GF-D8 (cell line): ENCODE data around the gene LMO3.
"Not testable (repeated sequence)": the region's sequence is repeated elsewhere in the genome, so short reads cannot be mapped to it uniquely, and the experiment has no call there.

ENCODE experiments used
- DNase-seq: peaks from one replicate; lab custom pipeline; 2025; lab: John Stamatoyannopoulos, UW

Gene LMO3

DNA sequence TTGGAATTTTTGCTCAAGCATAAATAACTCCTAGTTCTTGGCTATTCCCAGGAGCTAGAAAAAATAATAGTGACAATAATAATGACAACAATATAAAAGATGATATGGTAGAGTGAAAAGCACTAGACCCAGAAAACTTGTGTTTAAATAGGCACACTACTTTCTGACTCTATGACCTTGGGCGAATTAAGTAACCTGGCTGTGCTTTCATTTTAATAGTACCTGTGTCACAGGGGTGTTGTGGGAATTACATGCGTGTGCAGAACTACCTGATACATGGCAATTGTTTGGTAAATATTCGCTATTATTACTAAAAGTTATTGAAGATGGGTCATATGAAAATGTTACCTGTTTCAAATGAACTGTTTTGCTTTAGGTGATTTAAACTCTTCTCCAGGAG lies 60.1 kb downstream of the LMO3 start:
- DNase-seq = no peak

DNA sequence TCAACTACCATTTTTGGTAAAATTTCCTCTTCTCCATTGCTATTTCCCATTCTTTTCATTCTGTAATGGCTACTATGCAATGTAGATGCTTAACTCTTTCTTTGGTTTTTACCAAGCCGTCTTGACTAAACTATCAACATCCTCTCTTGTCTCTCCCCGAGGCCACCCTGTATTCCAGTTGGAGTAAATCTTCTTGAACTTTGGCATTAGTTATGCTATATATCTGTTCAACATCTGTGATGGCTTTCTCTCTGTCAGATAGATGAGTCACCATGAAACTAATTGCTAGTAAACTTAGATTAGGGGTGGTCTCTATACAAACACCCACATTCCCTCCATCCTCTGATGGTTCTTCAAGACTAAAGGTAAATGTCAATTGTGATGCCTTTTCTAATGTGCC lies 63.4 kb downstream of the LMO3 start:
- DNase-seq = no peak

DNA sequence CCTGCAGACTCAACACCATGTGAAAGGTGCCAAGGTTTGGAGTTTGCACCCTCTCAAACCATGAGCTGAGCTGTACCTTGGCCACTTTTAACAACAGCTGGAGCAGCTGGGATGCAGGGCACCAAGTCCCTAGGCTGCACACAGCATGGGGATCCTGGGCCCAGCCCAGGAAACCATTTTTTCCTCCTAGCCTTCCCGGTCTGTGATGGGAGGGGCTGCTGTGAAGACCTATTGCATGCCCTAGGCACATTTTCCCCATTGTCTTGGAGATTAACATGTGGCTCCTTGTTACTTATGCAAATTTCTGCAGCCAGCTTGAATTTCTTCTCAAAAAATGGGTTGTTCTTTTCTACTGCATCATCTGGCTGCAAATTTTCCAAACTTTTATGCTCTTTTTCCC lies 68.3 kb downstream of the LMO3 start:
- DNase-seq = not testable (repeated sequence)

DNA sequence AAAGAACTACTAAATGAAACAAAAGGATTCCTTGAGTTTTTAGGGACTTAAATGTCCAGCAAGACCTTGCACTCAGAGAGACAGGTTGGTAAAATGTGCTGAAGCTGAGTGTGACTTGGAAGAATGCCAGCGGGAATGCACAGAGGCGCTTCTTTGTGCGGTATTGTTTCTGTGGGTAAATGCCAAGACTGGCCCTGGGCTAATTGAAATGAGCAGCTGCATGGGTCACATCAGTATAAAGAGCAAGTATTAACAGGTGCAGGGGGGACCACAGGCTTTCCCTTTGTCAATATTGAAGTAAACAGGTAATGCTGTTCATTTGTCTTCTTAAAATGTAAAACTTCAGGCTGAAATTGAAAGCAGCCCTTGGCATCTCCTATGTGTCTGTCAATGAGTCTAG lies 74.3 kb downstream of the LMO3 start:
- no peak for DNase-seq

DNA sequence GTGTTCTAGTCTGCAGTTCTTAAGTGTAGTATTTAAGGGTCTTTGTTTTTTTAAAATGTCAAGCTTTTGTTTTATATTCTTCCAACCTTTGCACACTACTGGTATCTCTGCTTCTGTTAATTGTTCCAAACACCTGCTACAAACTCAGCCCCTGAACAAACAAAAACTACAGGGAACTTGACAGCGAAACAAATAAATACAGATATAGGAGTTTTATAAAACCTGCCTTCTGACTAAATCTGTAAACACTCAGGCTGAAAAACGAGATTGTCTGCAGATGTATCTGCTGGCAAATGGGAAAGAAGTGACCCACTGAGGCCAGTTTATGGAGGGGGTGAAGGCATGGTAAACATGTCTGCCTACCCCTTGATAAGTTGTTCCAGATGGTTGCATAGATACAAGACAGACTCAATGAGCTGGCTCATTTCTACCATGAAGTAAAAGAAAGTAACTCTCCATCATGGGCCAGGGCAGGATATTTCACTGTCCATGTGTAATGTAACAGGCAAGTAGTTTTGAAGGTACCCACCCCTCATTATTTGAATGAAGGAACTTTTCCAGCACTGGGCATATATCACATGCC lies 75.6 kb downstream of the LMO3 start:
- DNase-seq = no peak

DNA sequence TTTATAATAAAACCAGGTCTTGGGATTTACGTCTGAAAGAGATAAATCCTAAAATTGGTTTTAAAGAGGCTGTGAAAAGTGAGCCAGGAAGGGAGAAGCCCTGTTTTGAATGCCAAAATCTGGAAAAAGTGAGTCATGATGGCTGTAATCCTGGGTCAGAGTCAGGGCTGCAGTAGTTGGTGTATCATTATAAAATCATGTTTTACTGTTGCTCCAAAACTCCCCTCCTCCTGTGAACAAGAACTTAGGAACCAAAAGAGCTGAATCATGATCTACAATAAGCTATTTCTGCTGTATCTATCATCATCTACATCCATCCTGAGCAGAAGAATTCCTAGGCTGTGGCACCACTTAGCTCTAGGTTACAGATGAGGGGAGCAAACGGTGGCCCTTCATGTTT lies 79.3 kb downstream of the LMO3 start:
- DNase-seq = no peak

DNA sequence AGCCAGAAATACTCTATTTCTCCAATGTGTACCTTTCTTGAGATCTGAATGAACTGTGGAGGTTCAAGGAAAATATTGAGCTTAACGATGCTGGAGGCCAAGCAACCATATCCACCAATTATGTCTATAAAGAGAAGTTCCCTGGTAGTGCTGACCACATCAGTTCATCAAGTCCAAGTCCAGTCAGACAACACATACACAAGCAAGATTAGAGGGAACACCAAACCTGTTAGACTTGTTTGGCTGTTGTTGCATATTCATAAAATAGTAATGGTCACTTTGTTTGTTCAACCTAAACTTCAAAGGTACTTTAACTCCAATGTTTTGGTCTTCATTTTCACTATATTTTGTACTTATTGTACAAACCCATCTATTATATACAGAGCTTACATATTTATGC lies 81.6 kb downstream of the LMO3 start:
- DNase-seq = no peak

DNA sequence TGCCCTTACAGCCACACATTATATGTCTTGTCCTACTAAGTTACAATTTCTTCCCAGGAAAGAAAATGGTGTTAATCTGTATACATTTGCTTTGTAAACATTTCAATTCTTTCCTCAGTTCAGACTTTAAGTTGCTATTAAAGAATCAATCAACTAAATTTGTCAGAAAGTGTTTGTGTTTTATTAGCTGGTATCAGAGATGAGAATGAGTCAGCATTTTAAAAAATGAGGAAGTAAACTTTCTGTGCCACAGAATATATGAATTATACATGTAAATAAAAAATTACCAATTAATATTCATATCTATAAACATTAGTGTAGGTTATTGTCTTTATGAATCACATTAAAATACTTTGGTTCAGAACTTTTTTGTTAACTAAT lies 82.0 kb downstream of the LMO3 start:
- DNase-seq = no peak

DNA sequence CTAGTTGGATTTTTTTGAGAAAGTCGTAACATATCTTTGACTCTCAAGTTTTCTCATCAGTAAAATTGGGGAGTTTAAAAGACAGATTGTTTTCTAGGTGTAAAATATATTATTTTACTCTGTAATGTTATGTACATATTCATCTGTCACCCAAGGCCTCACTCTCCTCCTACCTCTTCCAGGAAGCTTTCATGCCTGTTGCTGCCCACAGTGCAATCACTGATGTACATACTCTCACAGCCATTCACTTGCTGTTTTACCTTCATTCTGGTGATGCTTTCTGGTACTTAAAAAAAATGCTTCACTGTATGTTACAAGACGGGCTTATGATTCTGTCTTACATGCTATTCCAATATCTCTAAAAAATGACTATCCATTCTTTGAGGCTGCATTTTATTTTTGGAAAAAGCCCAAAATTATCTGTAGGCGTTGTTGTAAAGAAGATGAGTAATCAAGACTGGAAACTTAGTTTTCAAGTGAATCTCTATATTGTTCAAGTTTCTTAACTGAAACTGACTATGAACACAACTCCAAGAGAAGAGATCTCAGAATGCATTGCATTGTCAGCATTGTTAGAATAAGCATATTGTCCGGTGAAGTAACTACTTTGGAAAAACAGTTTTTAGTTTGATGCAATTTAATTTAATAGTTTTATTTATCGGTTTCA lies 82.5 kb downstream of the LMO3 start:
- DNase-seq = no peak

DNA sequence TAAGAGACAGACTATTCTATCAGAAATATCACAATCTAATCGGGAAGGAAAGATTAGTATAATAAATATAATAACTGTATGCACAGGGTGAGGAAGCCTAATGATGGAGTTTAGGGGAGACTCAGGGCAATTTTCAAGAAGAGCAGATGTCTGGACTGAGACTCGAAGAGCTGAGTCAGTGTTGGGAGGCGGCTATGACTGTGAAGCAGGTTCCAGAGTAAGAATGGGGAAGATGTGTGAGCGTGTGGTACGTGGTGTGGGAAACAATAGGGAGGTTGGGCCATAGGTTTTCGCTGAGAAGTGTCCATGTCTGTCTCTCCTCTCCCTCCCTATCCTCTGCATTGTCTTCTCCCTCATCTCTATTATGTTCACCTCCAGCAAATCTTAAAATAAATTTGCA lies 85.6 kb downstream of the LMO3 start:
- DNase-seq = no peak

DNA sequence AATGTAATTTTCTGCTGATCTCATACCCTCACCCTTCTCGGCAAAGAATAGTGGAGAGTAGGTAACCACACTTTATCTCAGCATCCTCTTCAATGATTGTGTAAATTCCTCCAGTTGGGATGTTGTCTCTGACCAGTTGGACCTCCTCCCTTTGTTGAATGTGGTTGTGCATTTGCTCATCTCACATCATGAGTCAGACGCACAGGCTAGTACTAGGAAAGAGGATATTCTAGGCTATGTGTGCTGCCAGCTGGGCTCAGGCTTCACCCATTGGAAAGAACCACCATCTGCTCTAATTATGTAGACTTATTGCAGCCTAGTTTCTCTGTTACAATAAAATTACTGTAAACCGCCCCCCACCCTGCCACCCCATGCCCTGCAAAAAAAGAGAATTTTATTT lies 90.3 kb downstream of the LMO3 start:
- DNase-seq = no peak

DNA sequence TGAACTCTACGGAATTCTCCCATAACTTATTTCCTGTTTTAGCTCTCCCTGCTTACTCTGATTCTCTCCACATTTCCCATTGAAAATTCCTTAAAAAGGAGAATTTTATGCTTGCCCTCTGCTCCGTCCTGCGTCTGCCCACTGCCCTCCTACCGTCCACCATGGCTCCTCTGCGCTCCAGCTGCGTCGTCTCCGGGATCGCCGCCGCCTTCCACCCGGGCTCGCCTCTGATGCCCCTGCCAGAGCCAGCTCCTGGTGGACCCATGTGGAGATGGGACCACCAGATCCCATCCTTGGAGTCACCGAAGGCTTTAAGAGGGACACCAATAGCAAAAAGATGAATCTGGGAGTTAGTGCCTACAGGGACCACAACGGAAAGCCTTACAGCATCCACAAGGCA lies 92.7 kb downstream of the LMO3 start:
- DNase-seq = no peak

DNA sequence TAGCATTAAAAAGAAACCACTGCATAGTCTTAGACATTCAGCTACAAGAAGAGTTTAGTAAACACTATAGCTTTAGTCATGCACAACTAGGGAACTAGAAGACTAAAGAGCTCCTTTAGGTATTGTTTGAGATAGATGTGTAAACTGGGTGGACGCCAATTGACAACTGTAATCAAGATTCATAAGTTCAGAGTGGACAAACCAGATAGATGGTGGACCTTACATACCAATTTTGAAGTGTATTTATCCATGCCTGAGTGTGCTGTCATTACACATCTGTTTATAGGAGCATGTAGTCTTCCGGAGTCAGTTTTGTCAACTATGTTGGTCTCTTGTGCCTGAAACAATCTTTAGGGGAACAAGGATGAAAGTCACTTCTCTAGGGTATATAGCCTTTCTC lies 96.6 kb downstream of the LMO3 start:
- no peak for DNase-seq

DNA sequence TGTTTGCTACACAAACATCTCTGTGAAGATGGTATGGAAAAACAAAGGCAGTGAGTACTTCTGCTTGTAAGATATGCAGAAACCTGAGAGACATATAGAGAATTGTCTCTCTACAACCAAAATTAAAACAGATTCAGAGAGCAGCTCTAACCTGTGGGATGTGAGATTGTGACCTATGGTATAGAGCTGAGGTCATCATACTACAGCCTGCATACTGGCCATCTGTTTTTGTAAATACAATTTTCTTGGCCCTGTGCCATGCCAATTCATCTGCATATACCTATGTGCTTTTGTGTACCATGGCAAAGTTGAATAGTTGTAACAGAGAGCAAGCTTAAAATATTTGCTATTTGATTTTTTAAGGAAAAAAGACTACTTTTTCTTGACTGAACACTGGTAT lies 99.6 kb downstream of the LMO3 start:
- DNase-seq = no peak

DNA sequence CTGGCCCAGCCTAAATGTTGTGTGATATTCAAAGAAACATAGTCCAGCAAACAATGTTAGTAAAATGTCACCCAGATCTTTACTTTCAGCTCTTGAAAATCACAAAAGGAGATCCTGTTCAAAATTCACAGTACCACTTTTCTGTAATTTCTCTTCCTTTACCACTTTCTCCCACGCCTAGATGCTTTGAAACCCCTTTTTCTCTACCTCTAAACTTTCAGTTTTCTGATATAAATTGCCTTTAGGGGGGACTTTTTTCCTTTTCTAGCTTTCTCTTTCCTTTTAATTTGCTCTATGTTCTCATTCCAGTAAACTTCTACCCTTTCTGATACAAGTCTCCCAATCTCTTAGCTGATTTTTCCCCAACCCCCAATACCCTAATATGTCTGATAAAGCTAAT lies 101.8 kb downstream of the LMO3 start:
- no peak for DNase-seq

DNA sequence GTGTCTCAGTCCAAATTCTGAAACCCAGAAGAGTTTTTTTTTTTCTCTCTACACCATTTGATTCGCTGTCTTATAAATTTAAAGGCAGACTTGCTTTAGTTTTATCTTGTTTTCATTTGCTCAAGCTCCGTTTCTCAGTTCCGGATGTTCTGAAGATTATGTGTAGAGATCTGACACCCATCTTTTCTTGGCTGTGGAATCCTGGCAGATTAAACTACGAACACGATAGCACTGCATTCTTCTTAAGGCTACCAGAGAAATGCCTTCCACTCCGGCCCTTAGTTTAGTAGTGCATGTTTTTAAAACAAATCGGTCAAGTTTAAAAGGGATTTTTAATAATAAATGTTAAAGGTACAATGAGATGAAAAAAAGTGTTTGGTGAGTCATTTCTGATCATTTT lies 106.4 kb downstream of the LMO3 start:
- no peak for DNase-seq
